ENCODE measurements around the gene IL17RD. TPM values are rescaled to one million over a fixed set of nuclear protein-coding genes. Genes with fewer than 3 reads are reported as not detected.

Gene IL17RD
- total RNA-seq, 6 experiments from 2014 or later = under 0.01 to 0.40 (median 0.29) TPM

DNA sequence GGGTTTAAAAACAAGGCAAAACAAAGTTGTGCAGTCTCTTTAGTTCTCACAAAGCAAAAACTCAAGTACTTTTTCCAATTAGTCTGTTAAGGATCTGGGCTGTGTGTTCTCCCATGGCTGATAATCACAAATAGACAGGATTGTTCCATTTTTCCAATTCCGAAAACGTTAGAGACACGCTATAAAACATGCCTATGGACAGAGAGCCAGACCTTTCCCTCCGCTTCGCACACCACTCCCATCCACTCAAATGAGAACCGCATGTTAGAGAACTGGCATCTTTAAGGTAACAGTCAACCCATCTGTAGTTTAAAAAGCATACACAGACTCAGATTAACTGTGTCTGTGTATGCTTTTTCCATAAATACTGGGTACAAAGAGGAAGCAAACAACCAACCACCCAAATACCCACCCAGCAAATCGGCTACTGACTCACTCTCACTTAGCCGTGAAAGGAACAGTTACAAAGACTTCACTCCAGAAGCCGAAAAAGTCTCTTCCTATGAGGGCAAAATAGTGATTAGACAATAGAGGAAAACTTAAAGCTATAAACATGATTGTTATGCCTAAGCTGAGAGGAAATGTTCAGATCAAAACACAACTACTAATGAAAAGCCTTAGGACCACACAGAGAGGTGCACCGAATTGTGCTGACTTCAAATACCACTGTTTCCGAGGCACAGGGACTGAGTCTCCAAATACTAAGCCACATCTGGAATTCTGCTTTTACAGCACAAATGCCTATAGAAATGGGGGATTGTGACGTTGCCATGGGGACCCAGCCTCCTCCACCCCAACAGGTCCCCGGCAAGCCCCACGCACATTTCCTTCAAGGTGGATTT, 36.1 kb downstream of the IL17RD start:
- Histone ChIP-seq H3K27me3 (no peaks in the 10 kb centered on the region), H3K4me3 (no peak overlapping the region), H3K4me1 (no peaks in the 10 kb centered on the region), H3K36me3 (no peaks in the 10 kb centered on the region), H3K27ac (no peak overlapping the region), H3K9me3 (no peaks in the 10 kb centered on the region)
- DNase-seq (no peak), ATAC-seq (no peak)
- TF ChIP-seq, protein P1, sequence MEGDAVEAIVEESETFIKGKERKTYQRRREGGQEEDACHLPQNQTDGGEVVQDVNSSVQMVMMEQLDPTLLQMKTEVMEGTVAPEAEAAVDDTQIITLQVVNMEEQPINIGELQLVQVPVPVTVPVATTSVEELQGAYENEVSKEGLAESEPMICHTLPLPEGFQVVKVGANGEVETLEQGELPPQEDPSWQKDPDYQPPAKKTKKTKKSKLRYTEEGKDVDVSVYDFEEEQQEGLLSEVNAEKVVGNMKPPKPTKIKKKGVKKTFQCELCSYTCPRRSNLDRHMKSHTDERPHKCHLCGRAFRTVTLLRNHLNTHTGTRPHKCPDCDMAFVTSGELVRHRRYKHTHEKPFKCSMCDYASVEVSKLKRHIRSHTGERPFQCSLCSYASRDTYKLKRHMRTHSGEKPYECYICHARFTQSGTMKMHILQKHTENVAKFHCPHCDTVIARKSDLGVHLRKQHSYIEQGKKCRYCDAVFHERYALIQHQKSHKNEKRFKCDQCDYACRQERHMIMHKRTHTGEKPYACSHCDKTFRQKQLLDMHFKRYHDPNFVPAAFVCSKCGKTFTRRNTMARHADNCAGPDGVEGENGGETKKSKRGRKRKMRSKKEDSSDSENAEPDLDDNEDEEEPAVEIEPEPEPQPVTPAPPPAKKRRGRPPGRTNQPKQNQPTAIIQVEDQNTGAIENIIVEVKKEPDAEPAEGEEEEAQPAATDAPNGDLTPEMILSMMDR (IDR thresholded peaks at IDR 0.05) = no peak
- no peak for TF ChIP-seq POLR2A (IDR thresholded peaks at IDR 0.05)
- 71% methylated on average over 13 of the region's 14 CpGs for WGBS (ENCODE audit: insufficient coverage, low coverage, low lambda C conversion rate, missing lambda C conversion rate)
- intact Hi-C loops (cut with DNase I) = no loop called here

DNA sequence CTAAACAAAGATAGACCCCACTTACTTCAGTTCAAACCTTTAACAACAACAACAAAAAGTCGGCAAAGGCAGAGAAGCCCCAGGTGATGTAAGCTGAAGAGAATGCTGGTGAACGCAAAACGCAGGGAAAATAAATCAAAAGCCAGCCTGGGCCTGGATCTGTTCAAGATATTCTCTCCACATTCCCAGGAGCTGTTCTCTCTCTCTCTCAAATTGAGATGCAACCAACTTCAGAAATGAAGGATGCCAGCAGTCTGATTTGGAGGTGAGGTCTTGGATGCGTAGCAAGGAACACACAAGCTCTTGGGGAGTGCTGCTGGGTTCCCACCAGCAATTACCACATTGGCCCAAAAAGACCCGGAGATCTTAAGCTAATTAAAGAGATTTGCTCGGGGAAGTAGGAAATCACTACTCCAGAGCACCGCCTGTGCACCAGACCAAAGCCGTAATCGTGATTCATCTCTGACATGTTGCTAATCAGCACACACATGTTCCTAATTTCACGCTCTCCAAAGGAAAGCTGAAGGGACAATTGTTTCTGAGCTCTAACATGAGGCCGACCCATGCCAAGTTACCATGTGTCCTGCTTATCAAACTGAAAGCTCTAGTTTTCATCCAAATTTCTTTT, 37.1 kb downstream of the IL17RD start:
- DNase-seq (no peak), ATAC-seq (no peak)
- WGBS (ENCODE audit: insufficient coverage, low coverage, low lambda C conversion rate, missing lambda C conversion rate) = 70% methylated on average over 11 of the region's 11 CpGs
- H3K27me3 ChIP-seq = no peaks in the 10 kb centered on the region
- H3K9me3 ChIP-seq = no peaks in the 10 kb centered on the region
- TF ChIP-seq POLR2A (IDR thresholded peaks at IDR 0.05) = no peak
- TF ChIP-seq, protein P1 (IDR thresholded peaks at IDR 0.05) = no peak
- no peak overlapping the region for H3K27ac ChIP-seq
- H3K4me1 ChIP-seq = no peaks in the 10 kb centered on the region
- no peaks in the 10 kb centered on the region for H3K36me3 ChIP-seq
- intact Hi-C loops (cut with DNase I) = no loop called here
- H3K4me3 ChIP-seq = no peak overlapping the region

GRCh38 chr3:57126244-57126643, 38.9 kb downstream of the IL17RD start:
- ATAC-seq (no peak), DNase-seq (no peak)
- TF ChIP-seq, protein P1 (IDR thresholded peaks at IDR 0.05) = no peak
- TF ChIP-seq POLR2A (IDR thresholded peaks at IDR 0.05) = no peak
- intact Hi-C loops (cut with DNase I) = no loop called here
- Histone ChIP-seq H3K9me3 (no peaks in the 10 kb centered on the region), H3K27me3 (no peaks in the 10 kb centered on the region), H3K36me3 (no peaks in the 10 kb centered on the region), H3K4me1 (no peaks in the 10 kb centered on the region), H3K27ac (no peak overlapping the region), H3K4me3 (no peak overlapping the region)
- 91% methylated on average over 4 of the region's 4 CpGs for WGBS (ENCODE audit: insufficient coverage, low coverage, low lambda C conversion rate, missing lambda C conversion rate)

DNA sequence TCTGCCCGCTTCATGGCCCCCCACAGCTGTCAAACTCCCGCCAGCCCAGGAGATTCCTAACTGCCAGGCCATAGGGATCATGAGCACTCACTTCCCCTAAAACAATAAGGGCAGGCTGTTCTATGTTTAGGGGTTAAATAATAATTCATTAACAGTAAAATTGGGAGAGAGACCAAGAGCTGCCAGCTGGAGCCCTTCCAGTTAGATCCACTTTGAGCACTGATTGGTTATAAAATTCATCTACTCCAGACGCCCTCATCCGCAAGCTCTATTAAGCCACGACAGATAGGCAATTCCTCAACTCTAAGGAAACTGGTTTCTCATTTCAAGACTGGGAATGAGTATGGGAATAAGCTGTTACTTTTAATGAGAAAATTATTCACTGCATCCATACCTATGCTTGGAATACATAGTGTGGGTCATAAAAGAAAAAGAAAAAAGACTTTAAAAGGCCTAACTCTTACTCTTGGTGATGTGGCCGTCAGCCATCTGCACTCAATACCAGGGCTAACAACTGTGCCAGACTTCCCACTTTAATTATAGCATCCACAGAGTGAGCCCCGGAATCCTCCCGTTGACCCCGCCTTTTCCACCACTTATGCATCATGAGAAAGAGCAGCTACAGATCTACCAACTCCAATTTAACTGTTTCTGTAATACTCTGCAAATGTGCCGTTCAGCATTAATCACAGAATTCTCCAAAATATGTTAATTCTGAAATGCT, 44.5 kb downstream of the IL17RD start:
- Histone ChIP-seq H3K36me3 (no peaks in the 10 kb centered on the region), H3K4me1 (no peaks in the 10 kb centered on the region), H3K9me3 (no peaks in the 10 kb centered on the region), H3K4me3 (no peak overlapping the region), H3K27me3 (no peaks in the 10 kb centered on the region), H3K27ac (no peak overlapping the region)
- ATAC-seq (no peak), DNase-seq (no peak)
- intact Hi-C loops (cut with DNase I) = no loop called here
- TF ChIP-seq POLR2A (IDR thresholded peaks at IDR 0.05) = no peak
- TF ChIP-seq, protein P1 (IDR thresholded peaks at IDR 0.05) = no peak
- 71% methylated on average over 9 of the region's 10 CpGs for WGBS (ENCODE audit: insufficient coverage, low coverage, low lambda C conversion rate, missing lambda C conversion rate)
